GM12865 (cell line): ENCODE measurements around the gene KDF1.
A peak's percentile ranks its signal among the peaks of the same experiment; 100 is the strongest.

Experiments used
- DNase-seq: peaks from one replicate; pipeline ENCODE4 v3.0.0; 2010; ENCODE audit warnings: low read depth
- H3K4me3 ChIP-seq: 2 replicates; pipeline ENCODE4 v1.5.1; 2011; ENCODE audit warnings: mild to moderate bottlenecking, low read depth, low read length, control low read depth
- CTCF ChIP-seq: IDR thresholded peaks from 2 replicates; pipeline ENCODE4 v1.5.1; 2011; ENCODE audit warnings: low read length, control low read depth, low read depth, inconsistent platforms; ENCODE audit not compliant: insufficient read depth; ENCODE audit errors: missing control alignments

The KDF1 gene

GRCh38 chr1:26998429-26999300 is 38.4 kb upstream of the KDF1 start:
- H3K4me3 ChIP-seq = no peak overlapping the region
- no peak for TF ChIP-seq CTCF
- no peak for DNase-seq

- TF ChIP-seq CTCF = no peak
- no peak overlapping the region for H3K4me3 ChIP-seq
- DNase-seq = no peak
Observed at GRCh38 chr1:26996665-26997064, 36.4 kb upstream of the KDF1 start.

DNA sequence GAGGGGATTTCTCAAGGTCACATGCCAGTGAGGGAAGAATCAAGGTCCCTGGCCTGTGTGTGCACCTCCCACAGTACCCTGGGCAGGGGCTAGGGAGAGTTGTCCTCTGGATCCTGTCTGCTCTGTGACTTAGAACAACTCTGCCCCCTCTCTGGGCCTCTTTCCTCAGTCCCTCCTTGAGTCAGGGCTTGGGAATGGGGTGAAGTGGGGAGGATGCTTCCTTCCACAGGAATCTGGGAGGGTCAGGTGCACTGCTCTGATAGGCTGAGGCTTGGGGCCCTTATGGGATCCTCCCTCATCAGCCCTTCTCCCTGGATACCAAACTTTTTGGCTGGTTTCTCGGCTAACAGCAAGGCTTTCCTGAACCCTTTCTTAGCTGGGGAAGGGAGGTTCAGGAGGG is 35.8 kb upstream of the KDF1 start:
- no peak overlapping the region for H3K4me3 ChIP-seq
- no peak for DNase-seq
- no peak for TF ChIP-seq CTCF

- no peak for DNase-seq
- no peak overlapping the region for H3K4me3 ChIP-seq
- no peak for TF ChIP-seq CTCF
Observed at GRCh38 chr1:26994787-26995517, 34.7 kb upstream of the KDF1 start.

- peak; percentile 26 for DNase-seq
- H3K4me3 ChIP-seq = peak overlapping the region; percentile 41; the same call in 1 of the 2 replicates
- no peak for TF ChIP-seq CTCF
Observed at GRCh38 chr1:26994020-26994786, 33.9 kb upstream of the KDF1 start.

- peak; percentile 72 for DNase-seq
- H3K4me3 ChIP-seq = peak within 1 kb of the TSS; percentile 41
- no peak for TF ChIP-seq CTCF
Observed at GRCh38 chr1:26993237-26994019, 33.2 kb upstream of the KDF1 start, which contains the start of gene TRNP1. Gene TRNP1, plus strand, starts transcription at chr1:26993692. Its CDS starts 95 bp downstream, at chr1:26993787.
